Ovary (tissue), 3 donors: ENCODE data around the gene AEBP2.

Experiments
- CTCF ChIP-seq, 3 donors: fragments of 450-650 bp in 2 of 3; fragments of 200-600 bp in 1 of 3; IDR thresholded peaks; one replicate each; pipeline versions ENCODE4 v1.5.1 to v1.8.0; 2016 to 2022; ENCODE audit warnings: antibody characterized with exemption in 3 of 3, mild to moderate bottlenecking in 1 of 3
- EP300 ChIP-seq: sonication (generic); formaldehyde crosslinking; IDR thresholded peaks from one replicate; pipeline ENCODE4 v1.6.1; 2017; ENCODE audit warnings: antibody characterized with exemption
- POLR2A ChIP-seq: fragments of 450-650 bp; IDR thresholded peaks from one replicate; pipeline ENCODE4 v1.6.1; 2017; ENCODE audit warnings: antibody characterized with exemption, mild to moderate bottlenecking, moderate library complexity
- donor health status: DM: no; HTN: no; CAD: no.

GRCh38 chr12:19457561-19457960, 18.3 kb downstream of the AEBP2 start:
- TF ChIP-seq CTCF (IDR thresholded peaks at IDR 0.05) (no peak), POLR2A (no peak), EP300 (no peak)
